Left lung (tissue), 10 donors: ENCODE results near the gene DNAAF5. TPM values are rescaled to one million over a fixed set of nuclear protein-coding genes. Genes with fewer than 3 reads are reported as not detected.

Source experiments
- ATAC-seq: fragments of 200-7000 bp; cut with Tn5 transposase; one replicate; pipeline ENCODE4 v1.9.1; 2020; ENCODE audit warnings: moderate library complexity
- DNase-seq, 4 donors: peaks; one replicate each; pipeline ENCODE4 v3.0.0-alpha.2; 2013 to 2020
- H3K27ac ChIP-seq, 2 donors: fragments of 200-600 bp; sonication (generic) in 1 of 2; one replicate each; pipeline versions ENCODE4 v1.5.0 to v1.8.0; 2020 to 2021
- H3K27me3 ChIP-seq, 2 donors: fragments of 200-600 bp; sonication (generic) in 1 of 2; one replicate each; pipeline versions ENCODE4 v1.5.0 to v1.8.0; 2020 to 2021
- H3K36me3 ChIP-seq, 2 donors: fragments of 200-600 bp; sonication (generic) in 1 of 2; one replicate each; pipeline versions ENCODE4 v1.5.0 to v1.8.0; 2020 to 2021
- H3K4me1 ChIP-seq, 2 donors: fragments of 200-600 bp; one replicate each; pipeline ENCODE4 v1.8.0; 2021
- H3K4me3 ChIP-seq, 2 donors: fragments of 200-600 bp; sonication (generic) in 1 of 2; one replicate each; pipeline versions ENCODE4 v1.5.0 to v1.8.0; 2020 to 2021; ENCODE audit warnings: mild to moderate bottlenecking in 1 of 2
- H3K9me3 ChIP-seq, 2 donors: fragments of 200-600 bp; sonication (generic) in 1 of 2; one replicate each; pipeline versions ENCODE4 v1.5.0 to v1.8.0; 2020 to 2021
- intact Hi-C, 2 donors: fragments of 100-400 bp; cut with DNase I; formaldehyde crosslinking; loops; one replicate each; pipeline versions ENCODE4 v1.11.2 to v1.14.2; 2022
- polyA plus RNA-seq, 6 donors: library from polyadenylated mRNA; unstranded; fragments of 120-200 nt; gene quantifications; one replicate each; pipeline ENCODE4 v1.2.1, GENCODE V29; 2013; ENCODE audit not compliant: insufficient read length in 6 of 6
- total RNA-seq, 2 donors: library from RNA; stranded (reverse); fragmentation: NEBNext Ultra II Directional; extraction: Animal tissue kit (Norgen Biotek cat#: 25700); gene quantifications; one replicate each; pipeline ENCODE4 v1.2.1, GENCODE V29; 2021
- TF ChIP-seq, protein P1 (sequence below), 2 donors: fragments of 200-600 bp; sonication (generic) in 1 of 2; IDR thresholded peaks; one replicate each; pipeline versions ENCODE4 v1.5.0 to v1.8.0; 2021; ENCODE audit warnings: antibody characterized with exemption in 2 of 2
- donor health status: DM: no; HTN: yes; CAD: no.
- donor health status: DM: no; HTN: no; CAD: no.

Gene DNAAF5
- total and polyA plus RNA-seq, 8 donors: 19.9 to 30.6 (median 26.2) TPM

GRCh38 chr7:761101-761500 lies 34.6 kb downstream of the DNAAF5 start:
- Histone ChIP-seq H3K4me3 (no peak overlapping the region), H3K4me1 (no peaks in the 10 kb centered on the region), H3K27ac (no peak overlapping the region), H3K36me3 (peaks cover 0 to 94% of the 10 kb centered on the region in 2 donors), H3K27me3 (no peaks in the 10 kb centered on the region), H3K9me3 (no peaks in the 10 kb centered on the region)
- no peak for ATAC-seq
- intact Hi-C loops: no loop called here
- TF ChIP-seq, protein P1, sequence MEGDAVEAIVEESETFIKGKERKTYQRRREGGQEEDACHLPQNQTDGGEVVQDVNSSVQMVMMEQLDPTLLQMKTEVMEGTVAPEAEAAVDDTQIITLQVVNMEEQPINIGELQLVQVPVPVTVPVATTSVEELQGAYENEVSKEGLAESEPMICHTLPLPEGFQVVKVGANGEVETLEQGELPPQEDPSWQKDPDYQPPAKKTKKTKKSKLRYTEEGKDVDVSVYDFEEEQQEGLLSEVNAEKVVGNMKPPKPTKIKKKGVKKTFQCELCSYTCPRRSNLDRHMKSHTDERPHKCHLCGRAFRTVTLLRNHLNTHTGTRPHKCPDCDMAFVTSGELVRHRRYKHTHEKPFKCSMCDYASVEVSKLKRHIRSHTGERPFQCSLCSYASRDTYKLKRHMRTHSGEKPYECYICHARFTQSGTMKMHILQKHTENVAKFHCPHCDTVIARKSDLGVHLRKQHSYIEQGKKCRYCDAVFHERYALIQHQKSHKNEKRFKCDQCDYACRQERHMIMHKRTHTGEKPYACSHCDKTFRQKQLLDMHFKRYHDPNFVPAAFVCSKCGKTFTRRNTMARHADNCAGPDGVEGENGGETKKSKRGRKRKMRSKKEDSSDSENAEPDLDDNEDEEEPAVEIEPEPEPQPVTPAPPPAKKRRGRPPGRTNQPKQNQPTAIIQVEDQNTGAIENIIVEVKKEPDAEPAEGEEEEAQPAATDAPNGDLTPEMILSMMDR (IDR thresholded peaks at IDR 0.05): no peak
- DNase-seq: peak in 1 of 4 donors; percentile 56

- peaks cover 0 to 95% of the 10 kb centered on the region in 2 donors for H3K36me3 ChIP-seq
Measured at GRCh38 chr7:761631-762030, 35.1 kb downstream of the DNAAF5 start.

GRCh38 chr7:762885-763284 lies 36.4 kb downstream of the DNAAF5 start:
- TF ChIP-seq, protein P1 (IDR thresholded peaks at IDR 0.05): no peak
- ATAC-seq: no peak
- intact Hi-C loops: no loop called here
- no peak overlapping the region for H3K4me3 ChIP-seq
- no peaks in the 10 kb centered on the region for H3K9me3 ChIP-seq
- H3K36me3 ChIP-seq: peaks cover 0 to 88% of the 10 kb centered on the region in 2 donors
- H3K27me3 ChIP-seq: no peaks in the 10 kb centered on the region
- H3K4me1 ChIP-seq: no peaks in the 10 kb centered on the region
- H3K27ac ChIP-seq: no peak overlapping the region
- DNase-seq: peak in 1 of 4 donors; percentile 22

More at GRCh38 chr7:761631-762030, 35.1 kb downstream of the DNAAF5 start:
- Histone ChIP-seq H3K9me3 (no peaks in the 10 kb centered on the region), H3K27ac (no peak overlapping the region), H3K4me1 (no peaks in the 10 kb centered on the region), H3K27me3 (no peaks in the 10 kb centered on the region), H3K4me3 (no peak overlapping the region)
- intact Hi-C loops: no loop called here
- TF ChIP-seq, protein P1 (IDR thresholded peaks at IDR 0.05): no peak
- ATAC-seq (no peak), DNase-seq (peak in 1 of 4 donors; percentile 43)

GRCh38 chr7:763762-764161 lies 37.3 kb downstream of the DNAAF5 start:
- H3K9me3 ChIP-seq: no peaks in the 10 kb centered on the region
- ATAC-seq (no peak), DNase-seq (no peak)
- H3K27me3 ChIP-seq: no peaks in the 10 kb centered on the region
- no peaks in the 10 kb centered on the region for H3K4me1 ChIP-seq
- H3K36me3 ChIP-seq: peaks cover 0 to 86% of the 10 kb centered on the region in 2 donors
- no peak overlapping the region for H3K27ac ChIP-seq
- intact Hi-C loops: no loop called here
- no peak overlapping the region for H3K4me3 ChIP-seq
- TF ChIP-seq, protein P1 (IDR thresholded peaks at IDR 0.05): no peak

- intact Hi-C loops: no loop called here
- Histone ChIP-seq H3K27ac (no peak overlapping the region), H3K9me3 (no peaks in the 10 kb centered on the region), H3K4me1 (peaks cover 0 to under 1% of the 10 kb centered on the region in 2 donors), H3K4me3 (no peak overlapping the region), H3K36me3 (peaks cover 0 to 82% of the 10 kb centered on the region in 2 donors), H3K27me3 (no peaks in the 10 kb centered on the region)
- DNase-seq (no peak), ATAC-seq (no peak)
- TF ChIP-seq, protein P1 (IDR thresholded peaks at IDR 0.05): no peak
Measured at GRCh38 chr7:765383-765782, 38.9 kb downstream of the DNAAF5 start.
